HL-60 (cell line): ENCODE data around the gene FHIT.

Experiments
- DNase-seq, 2 experiments: peaks; one replicate each; pipeline ENCODE4 v3.0.0-alpha.2; 2010 to 2020; ENCODE audit warnings: low read depth in 1 of 2, low spot score in 1 of 2
- H3K27ac ChIP-seq: fragments of 250-450 bp; sonication (Bioruptor Pico); replicated peaks from 2 replicates; pipeline ENCODE4 v1.5.1; 2020; ENCODE audit warnings: mild to moderate bottlenecking, moderate library complexity
- H3K27me3 ChIP-seq: fragments of 250-450 bp; sonication (Bioruptor Pico); 2 replicates; pipeline ENCODE4 v1.5.1; 2021; ENCODE audit warnings: mild to moderate bottlenecking, moderate library complexity; ENCODE audit not compliant: insufficient read depth, poor library complexity, severe bottlenecking
- H3K4me3 ChIP-seq: replicated peaks from 2 replicates; pipeline ENCODE4 v1.5.1; 2011; ENCODE audit warnings: mild to moderate bottlenecking, control low read depth, low read length; ENCODE audit not compliant: insufficient read depth
- GABPA ChIP-seq: IDR thresholded peaks from 2 replicates; pipeline ENCODE4 v1.6.1; 2012; ENCODE audit warnings: low read depth
- POLR2AphosphoS5 ChIP-seq: IDR thresholded peaks from 2 replicates; pipeline ENCODE4 v1.6.1; 2012; ENCODE audit warnings: low read depth
- REST ChIP-seq: IDR thresholded peaks from 2 replicates; pipeline ENCODE4 v1.6.1; 2012; ENCODE audit warnings: low read depth; ENCODE audit not compliant: insufficient replicate concordance
- SPI1 ChIP-seq: IDR thresholded peaks from 2 replicates; pipeline ENCODE4 v1.6.1; 2012; ENCODE audit warnings: low read depth, mild to moderate bottlenecking, borderline replicate concordance
- TF ChIP-seq, protein P1 (sequence below): IDR thresholded peaks from one replicate; pipeline ENCODE4 v1.5.1; 2011; ENCODE audit warnings: low read length, control low read depth, inconsistent platforms; ENCODE audit not compliant: insufficient read depth

Gene FHIT

DNA sequence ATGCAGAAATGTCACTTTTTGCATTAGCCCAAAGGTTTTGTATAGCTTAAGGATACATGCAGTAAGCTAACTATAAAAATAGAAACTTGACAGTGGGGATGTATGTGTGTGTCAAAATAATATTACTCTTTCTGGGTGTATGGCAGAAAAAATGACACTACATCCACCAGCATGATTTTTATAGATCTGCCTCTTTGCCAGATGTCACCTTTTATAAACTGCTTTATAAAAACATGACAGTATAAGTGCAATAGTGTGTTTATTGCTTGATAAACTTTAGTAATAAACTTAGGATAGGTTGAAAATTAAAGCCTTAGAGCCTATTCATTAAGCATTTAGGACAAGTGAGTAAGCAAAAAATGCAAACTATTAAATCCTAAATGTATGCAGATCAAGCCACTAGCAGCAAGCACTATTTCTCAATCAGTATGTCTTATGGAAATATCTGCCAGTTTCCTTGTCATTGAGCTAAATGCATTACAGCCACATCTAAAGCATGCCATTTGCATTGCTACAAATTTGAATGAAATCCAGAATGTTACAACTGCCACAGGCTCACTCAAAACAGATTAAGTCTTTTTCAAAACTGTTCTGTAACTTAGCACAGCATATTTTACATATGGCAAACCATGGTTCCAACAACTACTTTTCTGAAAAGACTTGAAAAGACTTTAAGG lies 935.0 kb downstream of the FHIT start:
- Histone ChIP-seq H3K4me3 (no peak overlapping the region), H3K27ac (no peak overlapping the region), H3K27me3 (no peaks in the 10 kb centered on the region)
- TF ChIP-seq REST (no peak), GABPA (no peak), SPI1 (no peak), POLR2AphosphoS5 (no peak)
- TF ChIP-seq, protein P1, sequence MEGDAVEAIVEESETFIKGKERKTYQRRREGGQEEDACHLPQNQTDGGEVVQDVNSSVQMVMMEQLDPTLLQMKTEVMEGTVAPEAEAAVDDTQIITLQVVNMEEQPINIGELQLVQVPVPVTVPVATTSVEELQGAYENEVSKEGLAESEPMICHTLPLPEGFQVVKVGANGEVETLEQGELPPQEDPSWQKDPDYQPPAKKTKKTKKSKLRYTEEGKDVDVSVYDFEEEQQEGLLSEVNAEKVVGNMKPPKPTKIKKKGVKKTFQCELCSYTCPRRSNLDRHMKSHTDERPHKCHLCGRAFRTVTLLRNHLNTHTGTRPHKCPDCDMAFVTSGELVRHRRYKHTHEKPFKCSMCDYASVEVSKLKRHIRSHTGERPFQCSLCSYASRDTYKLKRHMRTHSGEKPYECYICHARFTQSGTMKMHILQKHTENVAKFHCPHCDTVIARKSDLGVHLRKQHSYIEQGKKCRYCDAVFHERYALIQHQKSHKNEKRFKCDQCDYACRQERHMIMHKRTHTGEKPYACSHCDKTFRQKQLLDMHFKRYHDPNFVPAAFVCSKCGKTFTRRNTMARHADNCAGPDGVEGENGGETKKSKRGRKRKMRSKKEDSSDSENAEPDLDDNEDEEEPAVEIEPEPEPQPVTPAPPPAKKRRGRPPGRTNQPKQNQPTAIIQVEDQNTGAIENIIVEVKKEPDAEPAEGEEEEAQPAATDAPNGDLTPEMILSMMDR, result no peak
- no peak for DNase-seq

GRCh38 chr3:60313951-60314461 lies 937.2 kb downstream of the FHIT start:
- TF ChIP-seq SPI1 (no peak), REST (no peak), GABPA (no peak), POLR2AphosphoS5 (no peak)
- TF ChIP-seq, protein P1, result no peak
- no peak for DNase-seq
- Histone ChIP-seq H3K27me3 (no peaks in the 10 kb centered on the region), H3K4me3 (no peak overlapping the region), H3K27ac (no peak overlapping the region)

DNA sequence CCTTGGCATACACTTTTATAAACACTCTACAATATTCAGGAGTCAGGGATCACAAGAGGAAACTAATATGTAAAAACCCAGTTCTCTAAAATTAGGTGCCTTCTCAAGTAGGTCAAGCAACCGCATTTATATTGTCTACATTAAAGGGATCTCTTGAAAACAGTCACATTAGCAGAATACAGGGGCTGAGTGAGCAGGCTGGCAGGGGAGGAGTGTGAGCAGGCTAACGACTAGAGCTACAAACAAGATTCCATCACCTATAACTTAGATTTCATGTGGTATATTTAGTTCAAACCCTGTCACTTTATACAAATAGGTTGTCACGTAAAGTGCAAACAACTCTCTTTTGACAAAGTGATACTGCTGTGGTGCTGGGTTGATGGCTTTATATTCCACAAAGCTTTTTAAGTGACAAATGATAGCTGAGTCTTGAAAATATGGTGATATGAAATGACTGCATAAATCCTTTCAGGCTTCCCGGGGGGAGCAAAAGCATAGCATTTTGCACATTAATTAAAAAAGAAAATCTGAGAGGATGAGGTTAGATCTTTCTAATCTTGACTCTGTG lies 937.9 kb downstream of the FHIT start:
- Histone ChIP-seq H3K27me3 (no peaks in the 10 kb centered on the region), H3K4me3 (no peak overlapping the region), H3K27ac (no peak overlapping the region)
- DNase-seq, result no peak
- no peak for TF ChIP-seq SPI1
- no peak for TF ChIP-seq POLR2AphosphoS5
- TF ChIP-seq, protein P1, result no peak
- no peak for TF ChIP-seq REST
- TF ChIP-seq GABPA, result no peak
